Epithelial cell of proximal tubule (primary cell): ENCODE results near the gene GYS1. TPM values are rescaled to one million over a fixed set of nuclear protein-coding genes. Genes with fewer than 3 reads are reported as not detected.

Experiments used
- DNase-seq: peaks from one replicate; pipeline ENCODE4 v3.0.0-alpha.2; 2011; ENCODE audit warnings: low read depth
- H3K4me3 ChIP-seq: 2 replicates; pipeline ENCODE4 v1.5.1; 2011; ENCODE audit warnings: low read depth, mild to moderate bottlenecking, low read length
- total RNA-seq: library from RNA; depleted of rRNA; stranded (reverse); fragments of >200 nt; gene quantifications from 2 replicates; pipeline ENCODE4 v1.2.3, GENCODE V29; 2015
- TF ChIP-seq, protein P1 (sequence below): conservative IDR thresholded peaks from 2 replicates; pipeline ENCODE4 v1.5.1; 2012; ENCODE audit warnings: low read depth, mild to moderate bottlenecking, low read length

The GYS1 gene
- total RNA-seq, 1 donor from 2014 or later: 42.4 TPM

DNA sequence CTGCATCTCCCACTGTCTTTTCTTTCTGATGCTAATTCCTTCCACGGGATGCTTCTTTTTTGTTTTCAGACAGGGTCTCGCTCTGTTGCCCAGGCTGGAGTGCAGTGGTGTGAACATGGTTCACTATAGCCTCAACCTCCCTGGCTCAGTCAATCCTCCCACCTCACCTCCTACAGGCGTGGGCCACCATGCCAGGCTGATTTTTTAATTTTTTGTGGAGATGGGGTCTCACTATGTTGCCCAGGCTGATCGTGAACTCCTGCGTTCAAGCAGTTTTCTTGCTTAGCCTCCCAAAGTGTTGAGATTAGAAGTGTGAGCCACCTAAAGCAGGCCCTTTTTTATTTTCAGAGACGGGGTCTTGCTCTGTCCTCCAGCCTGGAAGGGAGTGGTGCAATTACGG lies 4.8 kb downstream of the GYS1 start:
- TF ChIP-seq, protein P1, sequence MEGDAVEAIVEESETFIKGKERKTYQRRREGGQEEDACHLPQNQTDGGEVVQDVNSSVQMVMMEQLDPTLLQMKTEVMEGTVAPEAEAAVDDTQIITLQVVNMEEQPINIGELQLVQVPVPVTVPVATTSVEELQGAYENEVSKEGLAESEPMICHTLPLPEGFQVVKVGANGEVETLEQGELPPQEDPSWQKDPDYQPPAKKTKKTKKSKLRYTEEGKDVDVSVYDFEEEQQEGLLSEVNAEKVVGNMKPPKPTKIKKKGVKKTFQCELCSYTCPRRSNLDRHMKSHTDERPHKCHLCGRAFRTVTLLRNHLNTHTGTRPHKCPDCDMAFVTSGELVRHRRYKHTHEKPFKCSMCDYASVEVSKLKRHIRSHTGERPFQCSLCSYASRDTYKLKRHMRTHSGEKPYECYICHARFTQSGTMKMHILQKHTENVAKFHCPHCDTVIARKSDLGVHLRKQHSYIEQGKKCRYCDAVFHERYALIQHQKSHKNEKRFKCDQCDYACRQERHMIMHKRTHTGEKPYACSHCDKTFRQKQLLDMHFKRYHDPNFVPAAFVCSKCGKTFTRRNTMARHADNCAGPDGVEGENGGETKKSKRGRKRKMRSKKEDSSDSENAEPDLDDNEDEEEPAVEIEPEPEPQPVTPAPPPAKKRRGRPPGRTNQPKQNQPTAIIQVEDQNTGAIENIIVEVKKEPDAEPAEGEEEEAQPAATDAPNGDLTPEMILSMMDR: no peak
- DNase-seq: no peak
- no peak overlapping the region for H3K4me3 ChIP-seq

DNA sequence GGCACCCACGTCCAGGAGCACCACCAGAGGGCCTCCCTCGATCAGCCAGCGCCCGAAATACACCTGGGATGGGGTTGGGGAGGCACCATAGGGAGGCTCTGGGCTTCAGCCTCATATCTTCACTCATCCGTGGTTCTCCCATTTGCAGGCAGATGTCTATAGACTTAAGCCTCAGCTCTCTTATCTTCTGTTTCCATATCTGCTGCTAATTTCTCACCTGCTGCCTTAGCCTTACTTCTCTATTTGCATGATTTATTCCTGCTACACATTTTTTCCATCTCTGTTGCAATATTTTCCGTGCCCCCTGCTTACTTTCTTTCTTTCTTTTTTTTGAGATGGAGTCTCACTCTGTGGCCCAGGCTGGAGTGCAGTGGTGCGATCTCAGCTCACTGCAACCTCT lies 5.8 kb downstream of the GYS1 start:
- H3K4me3 ChIP-seq: no peak overlapping the region
- DNase-seq: no peak
- TF ChIP-seq, protein P1: no peak

DNA sequence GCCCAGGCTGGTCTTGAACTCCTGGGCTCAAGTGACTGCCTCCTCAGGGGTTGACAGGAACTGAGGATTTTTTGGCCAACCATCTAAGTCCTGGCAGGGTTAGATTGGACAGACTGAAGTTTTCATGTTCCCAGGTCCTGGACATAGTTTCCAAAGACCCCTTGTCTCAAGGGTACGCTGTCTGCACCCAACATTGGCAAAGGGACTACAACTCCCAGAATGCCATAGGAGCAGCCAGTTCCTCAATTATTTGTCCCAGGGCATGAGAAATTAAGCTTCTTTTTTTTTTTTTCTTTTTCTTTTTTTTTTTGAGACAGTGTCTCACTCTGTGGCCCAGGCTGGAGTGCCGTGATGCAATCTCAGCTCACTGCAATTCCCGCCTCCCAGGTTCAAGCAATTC lies 6.9 kb downstream of the GYS1 start:
- TF ChIP-seq, protein P1: no peak
- no peak for DNase-seq

DNA sequence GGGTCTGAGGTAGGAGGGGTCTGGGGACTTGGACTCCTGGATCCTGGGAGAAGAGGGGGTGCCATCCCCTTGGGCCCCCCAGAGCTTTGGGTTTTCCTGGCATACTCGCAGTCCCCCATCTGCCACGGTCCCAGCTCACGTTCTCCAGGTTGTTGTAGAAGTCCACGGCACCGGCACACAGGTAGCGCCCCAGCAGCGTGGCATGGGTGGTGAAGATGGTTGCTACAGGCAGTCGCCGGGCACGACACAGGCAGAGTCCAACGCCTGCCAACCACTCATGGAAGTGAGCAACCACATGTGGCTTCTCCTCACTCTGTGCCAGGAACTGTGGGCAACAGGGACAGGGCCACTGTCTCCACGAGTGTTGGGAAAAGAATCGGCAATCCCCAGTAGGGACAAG lies 7.4 kb downstream of the GYS1 start:
- no peak for DNase-seq
- TF ChIP-seq, protein P1: no peak
- H3K4me3 ChIP-seq: no peak overlapping the region

More for the DNA sequence above, 6.9 kb downstream of the GYS1 start:
- H3K4me3 ChIP-seq: no peak overlapping the region

DNA sequence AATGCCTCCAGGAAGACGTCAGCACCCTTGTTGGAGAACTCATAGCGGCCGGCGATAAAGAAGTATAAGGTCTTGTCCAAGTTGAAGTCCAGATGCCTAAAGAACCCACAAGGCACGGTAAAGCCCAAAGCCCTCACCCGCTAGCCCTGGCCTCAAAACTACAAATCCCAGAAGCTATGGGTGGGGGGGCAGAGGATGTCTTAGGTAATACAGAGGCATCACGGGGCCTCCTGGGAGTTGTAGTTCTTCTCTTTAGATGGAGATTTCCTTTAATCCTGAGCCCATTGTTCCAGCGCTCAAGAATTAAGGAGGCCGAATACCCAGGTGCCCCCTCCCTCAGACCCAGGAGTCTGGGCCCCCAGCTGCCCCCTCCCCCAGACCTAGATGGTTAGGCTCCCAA lies 10.8 kb downstream of the GYS1 start:
- DNase-seq: no peak
- TF ChIP-seq, protein P1: no peak
- H3K4me3 ChIP-seq: no peak overlapping the region

DNA sequence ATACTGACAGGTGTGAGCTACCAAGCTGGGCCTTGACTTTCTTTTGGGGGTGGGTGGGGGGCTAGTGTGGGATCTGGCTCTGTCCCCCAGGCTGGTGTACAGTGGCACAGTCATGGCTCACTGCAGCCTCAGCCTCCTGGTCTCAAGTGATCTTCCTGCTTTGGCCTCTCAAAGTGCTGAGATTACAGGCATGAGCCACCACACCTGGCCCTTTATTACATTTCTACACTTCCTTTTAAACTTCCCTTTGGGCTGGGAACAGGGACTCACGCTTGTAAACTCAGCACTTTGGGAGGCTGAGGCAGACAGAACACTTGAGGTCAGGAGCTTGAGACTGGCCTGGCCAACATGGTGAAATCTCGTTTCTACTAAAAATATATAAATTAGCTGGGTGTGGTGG lies 16.0 kb downstream of the GYS1 start:
- no peak for DNase-seq
- TF ChIP-seq, protein P1: no peak
- no peak overlapping the region for H3K4me3 ChIP-seq

DNA sequence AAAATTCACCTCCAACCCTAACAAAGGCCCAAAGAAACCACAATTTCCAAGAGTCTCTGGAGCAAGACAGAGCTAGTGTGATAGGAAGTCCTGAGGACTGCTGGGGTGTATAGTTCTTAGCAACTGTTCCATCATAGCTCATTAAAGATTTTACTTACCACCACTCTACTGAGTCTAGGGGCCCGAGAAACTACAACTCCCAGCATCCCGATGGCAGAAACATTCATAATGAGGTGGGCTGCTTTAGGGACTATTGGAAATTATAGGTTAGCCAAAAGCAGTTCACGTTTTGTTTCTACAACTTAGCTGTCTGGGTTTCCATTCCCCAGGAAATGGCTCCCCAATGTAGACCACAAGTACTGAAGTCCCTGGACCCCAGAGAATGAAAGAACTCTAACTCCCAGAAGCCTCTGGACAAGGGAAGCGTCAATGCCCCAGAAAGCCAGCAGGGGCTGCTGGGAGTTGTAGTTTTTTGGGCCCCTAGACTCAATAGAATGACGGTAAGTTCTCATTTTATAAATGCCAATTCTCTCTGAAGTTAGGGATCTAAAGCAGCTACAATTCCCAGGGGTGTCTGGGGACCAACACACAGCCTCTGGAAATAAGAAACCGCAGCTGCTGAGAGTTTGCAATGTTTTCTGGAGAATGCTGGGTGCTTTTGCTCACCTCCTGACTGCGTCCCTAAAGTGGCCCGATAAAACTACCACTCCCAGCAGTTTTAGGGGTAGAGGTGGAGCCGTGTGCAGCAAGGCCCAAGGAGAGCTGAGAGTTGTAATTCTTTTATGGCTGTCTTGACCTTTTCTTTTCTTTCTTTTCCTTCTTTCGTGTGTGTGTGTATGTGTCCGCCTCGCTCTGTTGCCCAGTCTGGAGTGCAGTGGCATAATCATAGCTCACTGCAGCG lies 16.9 kb downstream of the GYS1 start:
- TF ChIP-seq, protein P1: no peak
- DNase-seq: no peak

More for the DNA sequence above, 16.9 kb downstream of the GYS1 start:
- H3K4me3 ChIP-seq: no peak overlapping the region
